C4-2B (cell line): Measurements from ENCODE around the gene CAAP1.

Experiments
- CTCF ChIP-seq: fragments of 450-650 bp; conservative IDR thresholded peaks from 2 replicates; pipeline ENCODE4 v1.5.1; 2017; ENCODE audit warnings: mild to moderate bottlenecking
- ZFX ChIP-seq: fragments of 450-650 bp; IDR thresholded peaks from 2 replicates; pipeline ENCODE4 v1.6.1; 2017

- no peak for TF ChIP-seq CTCF
- TF ChIP-seq ZFX = no peak
Observed at GRCh38 chr9:26812217-26812616, 80.4 kb downstream of the CAAP1 start.
